IPS-20b (cell line): ENCODE measurements around the gene PLK2.
A peak's percentile ranks its signal among the peaks of the same experiment; 100 is the strongest.

Experiments used
- H3K27ac ChIP-seq: one replicate; pipeline ENCODE4 v1.5.1; 2013; ENCODE audit warnings: low read length
- H3K27me3 ChIP-seq: 2 replicates; pipeline ENCODE4 v1.6.1; 2013; ENCODE audit warnings: mild to moderate bottlenecking, low read length, inconsistent platforms; ENCODE audit not compliant: insufficient read depth
- H3K36me3 ChIP-seq: 2 replicates; pipeline ENCODE4 v1.6.1; 2013; ENCODE audit warnings: low read depth, mild to moderate bottlenecking, inconsistent platforms, low read length, moderate library complexity; ENCODE audit not compliant: insufficient read depth
- H3K4me1 ChIP-seq: 2 replicates; pipeline ENCODE4 v1.6.1; 2013; ENCODE audit warnings: mild to moderate bottlenecking, control low read depth, inconsistent platforms, low read length, moderate library complexity; ENCODE audit not compliant: insufficient read depth
- H3K4me3 ChIP-seq: 2 replicates; pipeline ENCODE4 v1.5.1; 2013; ENCODE audit warnings: mild to moderate bottlenecking, low read length, inconsistent platforms
- H3K9ac ChIP-seq: 2 replicates; pipeline ENCODE4 v1.6.1; 2013; ENCODE audit warnings: low read depth, mild to moderate bottlenecking, inconsistent platforms, low read length, moderate library complexity
- H3K9me3 ChIP-seq: 2 replicates; pipeline ENCODE4 v1.6.1; 2013; ENCODE audit warnings: mild to moderate bottlenecking, low read depth, low read length, inconsistent platforms; ENCODE audit not compliant: insufficient read depth

The PLK2 gene

GRCh38 chr5:58444805-58445204, 15.1 kb downstream of the PLK2 start:
- Histone ChIP-seq H3K27ac (no peak overlapping the region), H3K4me1 (no peaks in the 10 kb centered on the region), H3K4me3 (no peak overlapping the region), H3K9me3 (peaks cover 5% of the 10 kb centered on the region; the same call in 1 of the 2 replicates), H3K27me3 (no peaks in the 10 kb centered on the region), H3K36me3 (no peaks in the 10 kb centered on the region), H3K9ac (no peak overlapping the region)

- Histone ChIP-seq H3K27ac (no peak overlapping the region), H3K36me3 (no peaks in the 10 kb centered on the region), H3K4me1 (no peaks in the 10 kb centered on the region), H3K4me3 (no peak overlapping the region), H3K27me3 (no peaks in the 10 kb centered on the region), H3K9ac (no peak overlapping the region), H3K9me3 (0 out of 2 replicates have a peak, but pooled peaks cover 1% of the 10 kb centered on the region)
Measured at GRCh38 chr5:58440901-58441460, 18.9 kb downstream of the PLK2 start.

- Histone ChIP-seq H3K9me3 (no peaks in the 10 kb centered on the region), H3K4me3 (no peak overlapping the region), H3K9ac (no peak overlapping the region), H3K4me1 (no peaks in the 10 kb centered on the region), H3K27ac (no peak overlapping the region), H3K36me3 (no peaks in the 10 kb centered on the region), H3K27me3 (no peaks in the 10 kb centered on the region)
Measured at GRCh38 chr5:58439094-58439644, 20.7 kb downstream of the PLK2 start.

- Histone ChIP-seq H3K27me3 (no peaks in the 10 kb centered on the region), H3K9me3 (no peaks in the 10 kb centered on the region), H3K27ac (no peak overlapping the region), H3K4me3 (no peak overlapping the region), H3K36me3 (no peaks in the 10 kb centered on the region), H3K9ac (no peak overlapping the region), H3K4me1 (no peaks in the 10 kb centered on the region)
Measured at GRCh38 chr5:58437661-58438060, 22.2 kb downstream of the PLK2 start.

GRCh38 chr5:58431832-58432231, 28.1 kb downstream of the PLK2 start:
- Histone ChIP-seq H3K36me3 (no peaks in the 10 kb centered on the region), H3K4me1 (no peaks in the 10 kb centered on the region), H3K9ac (no peak overlapping the region), H3K27me3 (no peaks in the 10 kb centered on the region), H3K9me3 (no peaks in the 10 kb centered on the region), H3K27ac (no peak overlapping the region), H3K4me3 (no peak overlapping the region)

GRCh38 chr5:58412932-58413331, 47.0 kb downstream of the PLK2 start:
- Histone ChIP-seq H3K36me3 (no peaks in the 10 kb centered on the region), H3K27me3 (no peaks in the 10 kb centered on the region), H3K4me3 (no peak overlapping the region), H3K4me1 (peaks cover 4% of the 10 kb centered on the region; the same call in 1 of the 2 replicates), H3K9ac (no peak overlapping the region), H3K27ac (no peak overlapping the region), H3K9me3 (no peaks in the 10 kb centered on the region)

- Histone ChIP-seq H3K4me3 (no peak overlapping the region), H3K4me1 (peaks cover 7% of the 10 kb centered on the region), H3K27ac (no peak overlapping the region), H3K9me3 (no peaks in the 10 kb centered on the region), H3K36me3 (no peaks in the 10 kb centered on the region), H3K9ac (no peak overlapping the region), H3K27me3 (no peaks in the 10 kb centered on the region)
Measured at GRCh38 chr5:58412081-58412480, 47.8 kb downstream of the PLK2 start.

GRCh38 chr5:58411372-58411771, 48.5 kb downstream of the PLK2 start:
- H3K4me1 ChIP-seq: peaks cover 14% of the 10 kb centered on the region
- no peak overlapping the region for H3K9ac ChIP-seq
- H3K4me3 ChIP-seq: no peak overlapping the region
- no peaks in the 10 kb centered on the region for H3K9me3 ChIP-seq
- H3K27me3 ChIP-seq: no peaks in the 10 kb centered on the region
- no peaks in the 10 kb centered on the region for H3K36me3 ChIP-seq
- H3K27ac ChIP-seq: no peak overlapping the region

GRCh38 chr5:58410441-58410840, 49.4 kb downstream of the PLK2 start:
- Histone ChIP-seq H3K4me3 (no peak overlapping the region), H3K9ac (no peak overlapping the region), H3K27me3 (no peaks in the 10 kb centered on the region), H3K9me3 (no peaks in the 10 kb centered on the region), H3K27ac (no peak overlapping the region), H3K4me1 (peaks cover 23% of the 10 kb centered on the region), H3K36me3 (no peaks in the 10 kb centered on the region)

GRCh38 chr5:58407042-58407719, 52.7 kb downstream of the PLK2 start:
- H3K9ac ChIP-seq: no peak overlapping the region
- no peaks in the 10 kb centered on the region for H3K9me3 ChIP-seq
- peaks cover 26% of the 10 kb centered on the region for H3K4me1 ChIP-seq
- H3K27ac ChIP-seq: no peak overlapping the region
- no peaks in the 10 kb centered on the region for H3K36me3 ChIP-seq
- peak overlapping the region; percentile 2; the same call in 1 of the 2 replicates for H3K4me3 ChIP-seq
- H3K27me3 ChIP-seq: no peaks in the 10 kb centered on the region

GRCh38 chr5:58406394-58406793, 53.5 kb downstream of the PLK2 start:
- no peaks in the 10 kb centered on the region for H3K36me3 ChIP-seq
- H3K9me3 ChIP-seq: no peaks in the 10 kb centered on the region
- peaks cover 26% of the 10 kb centered on the region for H3K4me1 ChIP-seq
- no peaks in the 10 kb centered on the region for H3K27me3 ChIP-seq
- peak overlapping the region; percentile 2; the same call in 1 of the 2 replicates for H3K4me3 ChIP-seq
- no peak overlapping the region for H3K27ac ChIP-seq
- no peak overlapping the region for H3K9ac ChIP-seq

- H3K36me3 ChIP-seq: no peaks in the 10 kb centered on the region
- H3K4me3 ChIP-seq: no peak overlapping the region
- H3K27ac ChIP-seq: no peak overlapping the region
Measured at GRCh38 chr5:58405175-58405574, 54.7 kb downstream of the PLK2 start.

More at GRCh38 chr5:58405175-58405574, 54.7 kb downstream of the PLK2 start:
- peaks cover 26% of the 10 kb centered on the region for H3K4me1 ChIP-seq
- no peaks in the 10 kb centered on the region for H3K9me3 ChIP-seq
- no peak overlapping the region for H3K9ac ChIP-seq
- no peaks in the 10 kb centered on the region for H3K27me3 ChIP-seq
